Astrocyte (in vitro differentiated cells and primary cell): ENCODE results near the gene ARVCF. TPM values are rescaled to one million over a fixed set of nuclear protein-coding genes. Genes with fewer than 3 reads are reported as not detected.

Experiments used
- DNase-seq: peaks from one replicate; pipeline ENCODE4 v3.0.0-alpha.2; 2010; ENCODE audit warnings: low read depth
- FAIRE-seq: peaks from 2 replicates; lab custom pipeline; 2011; peaks lifted over from hg19 to GRCh38; lab: Jason Lieb, UNC
- H2AFZ ChIP-seq: 2 replicates; pipeline ENCODE4 v1.6.0; 2012; ENCODE audit warnings: low read depth, low read length, inconsistent platforms
- H3K27ac ChIP-seq: 2 replicates; pipeline ENCODE4 v1.5.1; 2011; ENCODE audit warnings: low read depth, low read length, inconsistent platforms
- H3K27me3 ChIP-seq: 2 replicates; pipeline ENCODE4 v1.6.0; 2011; ENCODE audit warnings: low read length, inconsistent platforms; ENCODE audit not compliant: insufficient read depth
- H3K36me3 ChIP-seq: 2 replicates; pipeline ENCODE4 v1.5.1; 2011; ENCODE audit warnings: low read length, inconsistent platforms; ENCODE audit not compliant: insufficient read depth
- H3K4me1 ChIP-seq: 2 replicates; pipeline ENCODE4 v1.5.1; 2011; ENCODE audit warnings: low read length, inconsistent platforms; ENCODE audit not compliant: insufficient read depth
- H3K4me2 ChIP-seq: 2 replicates; pipeline ENCODE4 v1.6.0; 2012; ENCODE audit warnings: low read length, inconsistent platforms
- H3K4me3 ChIP-seq: 2 replicates; pipeline ENCODE4 v1.5.1; 2011; ENCODE audit warnings: low read depth, mild to moderate bottlenecking, low read length, inconsistent platforms; ENCODE audit not compliant: insufficient read depth
- H3K79me2 ChIP-seq: 2 replicates; pipeline ENCODE4 v1.6.0; 2012; ENCODE audit warnings: mild to moderate bottlenecking, low read length, inconsistent platforms; ENCODE audit not compliant: insufficient read depth
- H3K9ac ChIP-seq: 2 replicates; pipeline ENCODE4 v1.6.0; 2012; ENCODE audit warnings: mild to moderate bottlenecking, low read length, inconsistent platforms
- H3K9me3 ChIP-seq: 2 replicates; pipeline ENCODE4 v1.5.1; 2012; ENCODE audit warnings: low read depth, mild to moderate bottlenecking, low read length, inconsistent platforms; ENCODE audit not compliant: insufficient read depth
- H4K20me1 ChIP-seq: 2 replicates; pipeline ENCODE4 v1.6.0; 2012; ENCODE audit warnings: low read length, inconsistent platforms; ENCODE audit not compliant: insufficient read depth
- H3K27ac Mint-ChIP-seq: one replicate; pipeline ENCODE4 v1.8.0; 2021; ENCODE audit warnings: mild to moderate bottlenecking, mixed read lengths; ENCODE audit not compliant: unreplicated experiment
- H3K27me3 Mint-ChIP-seq: one replicate; pipeline ENCODE4 v1.8.0; 2021; ENCODE audit warnings: low read depth, mixed read lengths; ENCODE audit not compliant: unreplicated experiment
- H3K36me3 Mint-ChIP-seq: one replicate; pipeline ENCODE4 v1.8.0; 2021; ENCODE audit warnings: low read depth, mixed read lengths; ENCODE audit not compliant: unreplicated experiment
- H3K4me1 Mint-ChIP-seq: one replicate; pipeline ENCODE4 v1.8.0; 2021; ENCODE audit warnings: low read depth, mixed read lengths; ENCODE audit not compliant: unreplicated experiment
- H3K4me3 Mint-ChIP-seq: one replicate; pipeline ENCODE4 v1.8.0; 2021; ENCODE audit warnings: mild to moderate bottlenecking, moderate library complexity, mixed read lengths; ENCODE audit not compliant: unreplicated experiment
- H3K9me3 Mint-ChIP-seq: one replicate; pipeline ENCODE4 v1.8.0; 2021; ENCODE audit warnings: mild to moderate bottlenecking, mixed read lengths; ENCODE audit not compliant: unreplicated experiment
- EZH2 ChIP-seq: IDR thresholded peaks from 2 replicates; pipeline ENCODE4 v1.6.1; 2012; ENCODE audit warnings: mild to moderate bottlenecking, low read length, inconsistent platforms; ENCODE audit not compliant: insufficient read depth
- total RNA-seq: library from RNA; stranded (reverse); gene quantifications from 2 replicates; pipeline ENCODE4 v1.2.1, GENCODE V29; 2021
- TF ChIP-seq, protein P1 (sequence below): IDR thresholded peaks from 2 replicates; pipeline ENCODE4 v1.5.1; 2011; ENCODE audit warnings: low read depth, mild to moderate bottlenecking, inconsistent platforms, low read length, moderate library complexity; ENCODE audit not compliant: insufficient read depth

Gene ARVCF
- total RNA-seq, 1 donor from 2014 or later = 17.9 TPM

DNA sequence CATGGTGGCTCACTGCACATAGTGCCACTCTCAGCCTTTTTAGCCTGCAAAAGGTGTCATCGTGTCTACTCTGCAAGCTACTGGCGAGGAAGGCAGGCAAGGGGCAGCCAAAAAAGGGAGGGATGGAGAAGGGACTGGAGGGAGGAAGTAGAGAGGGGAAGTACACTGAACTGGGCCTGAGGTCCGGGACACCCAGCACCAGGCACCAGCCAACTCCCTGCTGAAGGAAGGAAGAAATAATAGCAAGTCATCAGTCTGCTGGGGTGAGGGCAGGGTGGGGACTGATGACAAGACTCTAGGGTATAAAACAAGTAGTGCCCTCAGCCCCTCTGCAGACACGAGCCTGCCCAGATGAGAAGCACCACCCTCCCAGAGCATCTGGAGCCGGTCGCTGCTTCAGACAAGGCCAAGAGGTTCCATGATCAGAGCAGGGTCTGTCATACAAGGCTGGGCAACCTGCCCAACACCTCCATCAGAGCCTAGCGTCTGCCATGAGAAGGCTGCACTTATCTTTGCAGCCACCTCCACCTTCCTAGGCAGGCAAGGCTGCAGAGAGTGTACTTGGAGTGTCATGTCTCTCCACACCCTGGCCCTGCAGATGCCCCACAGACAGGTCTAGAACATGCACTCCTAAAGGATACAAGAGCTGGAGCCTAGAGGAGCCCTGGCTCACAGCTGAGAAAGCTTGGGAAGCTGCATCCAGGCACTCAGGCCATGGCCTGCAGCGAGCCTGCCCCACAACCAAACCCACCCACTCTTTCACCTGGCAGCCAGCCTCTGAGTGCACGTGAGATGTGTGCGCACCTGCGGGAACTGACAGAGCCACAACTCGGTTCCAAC lies 84.0 kb downstream of the ARVCF start:
- H3K9me3 ChIP-seq = no peaks in the 10 kb centered on the region
- no peak overlapping the region for H3K4me2 ChIP-seq
- TF ChIP-seq, protein P1, sequence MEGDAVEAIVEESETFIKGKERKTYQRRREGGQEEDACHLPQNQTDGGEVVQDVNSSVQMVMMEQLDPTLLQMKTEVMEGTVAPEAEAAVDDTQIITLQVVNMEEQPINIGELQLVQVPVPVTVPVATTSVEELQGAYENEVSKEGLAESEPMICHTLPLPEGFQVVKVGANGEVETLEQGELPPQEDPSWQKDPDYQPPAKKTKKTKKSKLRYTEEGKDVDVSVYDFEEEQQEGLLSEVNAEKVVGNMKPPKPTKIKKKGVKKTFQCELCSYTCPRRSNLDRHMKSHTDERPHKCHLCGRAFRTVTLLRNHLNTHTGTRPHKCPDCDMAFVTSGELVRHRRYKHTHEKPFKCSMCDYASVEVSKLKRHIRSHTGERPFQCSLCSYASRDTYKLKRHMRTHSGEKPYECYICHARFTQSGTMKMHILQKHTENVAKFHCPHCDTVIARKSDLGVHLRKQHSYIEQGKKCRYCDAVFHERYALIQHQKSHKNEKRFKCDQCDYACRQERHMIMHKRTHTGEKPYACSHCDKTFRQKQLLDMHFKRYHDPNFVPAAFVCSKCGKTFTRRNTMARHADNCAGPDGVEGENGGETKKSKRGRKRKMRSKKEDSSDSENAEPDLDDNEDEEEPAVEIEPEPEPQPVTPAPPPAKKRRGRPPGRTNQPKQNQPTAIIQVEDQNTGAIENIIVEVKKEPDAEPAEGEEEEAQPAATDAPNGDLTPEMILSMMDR = no peak
- no peak for TF ChIP-seq EZH2
- FAIRE-seq (no peak), DNase-seq (no peak)
- H3K36me3 ChIP-seq = no peaks in the 10 kb centered on the region
- H3K4me1 ChIP-seq = no peaks in the 10 kb centered on the region
- Mint-ChIP-seq H3K9me3 (peaks cover 19% of the 10 kb centered on the region), H3K4me1 (no peaks in the 10 kb centered on the region), H3K4me3 (no peak overlapping the region), H3K27ac (no peak overlapping the region), H3K36me3 (peaks cover 23% of the 10 kb centered on the region), H3K27me3 (peaks cover 4% of the 10 kb centered on the region)
- no peaks in the 10 kb centered on the region for H3K79me2 ChIP-seq
- no peak overlapping the region for H3K27ac ChIP-seq
- H3K27me3 ChIP-seq = no peaks in the 10 kb centered on the region
- H3K4me3 ChIP-seq = no peak overlapping the region
- H3K9ac ChIP-seq = no peak overlapping the region
- H2AFZ ChIP-seq = no peak overlapping the region
- H4K20me1 ChIP-seq = no peaks in the 10 kb centered on the region

- no peak for TF ChIP-seq EZH2
- TF ChIP-seq, protein P1 = no peak
- FAIRE-seq = no peak
- H3K9me3 ChIP-seq = no peaks in the 10 kb centered on the region
Observed at GRCh38 chr22:19931514-19931913, 85.1 kb downstream of the ARVCF start.

More at GRCh38 chr22:19931514-19931913, 85.1 kb downstream of the ARVCF start:
- Histone ChIP-seq H3K27me3 (no peaks in the 10 kb centered on the region), H2AFZ (no peak overlapping the region), H3K79me2 (no peaks in the 10 kb centered on the region), H3K4me2 (no peak overlapping the region), H3K4me1 (no peaks in the 10 kb centered on the region), H4K20me1 (no peaks in the 10 kb centered on the region), H3K9ac (no peak overlapping the region), H3K4me3 (no peak overlapping the region), H3K27ac (no peak overlapping the region), H3K36me3 (no peaks in the 10 kb centered on the region)
- DNase-seq = no peak
- Mint-ChIP-seq H3K4me3 (no peak overlapping the region), H3K27me3 (peaks cover 4% of the 10 kb centered on the region), H3K36me3 (peaks cover 24% of the 10 kb centered on the region), H3K4me1 (no peaks in the 10 kb centered on the region), H3K27ac (no peak overlapping the region), H3K9me3 (peaks cover 14% of the 10 kb centered on the region)
